Measurements from ENCODE around the gene HDGF. TPM values are rescaled to one million over a fixed set of nuclear protein-coding genes. Genes with fewer than 3 reads are reported as not detected.

HDGF gene
- total RNA-seq, 1 donor from 2014 or later = 246 TPM

DNA sequence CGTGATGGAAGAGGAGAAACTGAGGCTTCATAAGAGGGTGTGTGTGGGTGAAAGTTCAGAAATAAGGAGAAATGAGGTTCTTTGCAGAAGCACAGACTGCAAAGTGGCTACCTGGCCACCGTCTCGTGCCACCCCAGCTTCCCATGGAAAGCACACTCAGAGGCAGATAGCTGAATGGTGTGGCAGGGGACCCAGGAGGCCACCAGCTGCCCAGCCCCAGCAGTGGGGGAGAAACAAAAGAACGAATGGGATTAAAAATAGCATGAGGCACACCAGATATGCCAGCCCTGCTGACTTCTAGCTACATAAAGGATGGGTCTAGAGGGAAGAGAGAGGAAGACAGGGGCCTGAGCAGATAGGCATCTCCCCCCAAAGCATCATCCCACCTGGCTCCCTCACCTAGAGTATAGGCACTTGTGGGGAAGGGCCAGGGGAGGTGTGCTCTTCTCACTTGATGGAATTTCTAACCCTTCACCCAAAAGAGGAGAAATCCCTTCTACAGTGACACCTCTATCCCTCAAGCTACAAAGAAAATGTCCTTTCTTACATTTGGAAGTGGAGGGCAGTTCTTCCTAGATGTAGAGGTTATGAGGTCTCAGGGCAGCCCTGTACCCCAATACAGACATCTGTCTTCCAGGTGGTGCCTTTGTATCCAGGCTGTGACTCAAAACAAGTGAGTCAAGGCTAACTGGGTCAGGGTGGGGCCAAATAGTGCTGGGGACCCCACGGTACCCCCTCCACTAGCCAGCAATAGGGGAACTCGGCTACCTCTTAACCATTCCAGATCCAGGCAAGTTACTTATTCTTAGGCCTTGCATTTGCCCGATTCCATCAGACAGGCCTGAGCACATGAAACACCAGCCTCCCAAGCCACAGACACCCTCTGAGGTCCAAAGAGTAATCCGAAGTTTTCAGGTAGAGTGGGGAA, 3.5 kb downstream of the HDGF start:
- TF ChIP-seq, protein P1, sequence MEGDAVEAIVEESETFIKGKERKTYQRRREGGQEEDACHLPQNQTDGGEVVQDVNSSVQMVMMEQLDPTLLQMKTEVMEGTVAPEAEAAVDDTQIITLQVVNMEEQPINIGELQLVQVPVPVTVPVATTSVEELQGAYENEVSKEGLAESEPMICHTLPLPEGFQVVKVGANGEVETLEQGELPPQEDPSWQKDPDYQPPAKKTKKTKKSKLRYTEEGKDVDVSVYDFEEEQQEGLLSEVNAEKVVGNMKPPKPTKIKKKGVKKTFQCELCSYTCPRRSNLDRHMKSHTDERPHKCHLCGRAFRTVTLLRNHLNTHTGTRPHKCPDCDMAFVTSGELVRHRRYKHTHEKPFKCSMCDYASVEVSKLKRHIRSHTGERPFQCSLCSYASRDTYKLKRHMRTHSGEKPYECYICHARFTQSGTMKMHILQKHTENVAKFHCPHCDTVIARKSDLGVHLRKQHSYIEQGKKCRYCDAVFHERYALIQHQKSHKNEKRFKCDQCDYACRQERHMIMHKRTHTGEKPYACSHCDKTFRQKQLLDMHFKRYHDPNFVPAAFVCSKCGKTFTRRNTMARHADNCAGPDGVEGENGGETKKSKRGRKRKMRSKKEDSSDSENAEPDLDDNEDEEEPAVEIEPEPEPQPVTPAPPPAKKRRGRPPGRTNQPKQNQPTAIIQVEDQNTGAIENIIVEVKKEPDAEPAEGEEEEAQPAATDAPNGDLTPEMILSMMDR (IDR thresholded peaks at IDR 0.05) = no peak
- TF ChIP-seq EZH2 (IDR thresholded peaks at IDR 0.05) (no peak), EZH2phosphoT487 (IDR thresholded peaks at IDR 0.05) (no peak)
- peak overlapping the region; percentile 100 for H3K4me2 ChIP-seq
- H3F3A ChIP-seq (ENCODE audit: low read depth) = peaks cover 68% of the 10 kb centered on the region
- no peak overlapping the region for H2AFZ ChIP-seq (replicated peaks)
- H3K79me2 ChIP-seq (ENCODE audit: low read depth) = peaks cover 89% of the 10 kb centered on the region
- Mint-ChIP-seq H3K27ac (peak overlapping the region; percentile 97), H3K4me3 (peak overlapping the region; percentile 100), H3K27me3 (ENCODE audit: insufficient read depth, low read depth) (peaks cover 4% of the 10 kb centered on the region), H3K4me1 (peaks cover 60% of the 10 kb centered on the region), H3K36me3 (peaks cover 10% of the 10 kb centered on the region), H3K9me3 (no peaks in the 10 kb centered on the region)
- no peaks in the 10 kb centered on the region for H3K27me3 ChIP-seq
- no peaks in the 10 kb centered on the region for H3K9me3 ChIP-seq (ENCODE audit: low read depth)
- no peaks in the 10 kb centered on the region for H3K36me3 ChIP-seq
- peak; percentile 33 for DNase-seq (ENCODE audit: low spot score)
- H3K27ac ChIP-seq = peak overlapping the region; percentile 95
- peaks cover 29% of the 10 kb centered on the region for H4K20me1 ChIP-seq (ENCODE audit: low read depth)
- H3K4me1 ChIP-seq = peaks cover 43% of the 10 kb centered on the region
- peak overlapping the region; percentile 100 for H3K4me3 ChIP-seq
- peak overlapping the region; percentile 29 for H3K9ac ChIP-seq

DNA sequence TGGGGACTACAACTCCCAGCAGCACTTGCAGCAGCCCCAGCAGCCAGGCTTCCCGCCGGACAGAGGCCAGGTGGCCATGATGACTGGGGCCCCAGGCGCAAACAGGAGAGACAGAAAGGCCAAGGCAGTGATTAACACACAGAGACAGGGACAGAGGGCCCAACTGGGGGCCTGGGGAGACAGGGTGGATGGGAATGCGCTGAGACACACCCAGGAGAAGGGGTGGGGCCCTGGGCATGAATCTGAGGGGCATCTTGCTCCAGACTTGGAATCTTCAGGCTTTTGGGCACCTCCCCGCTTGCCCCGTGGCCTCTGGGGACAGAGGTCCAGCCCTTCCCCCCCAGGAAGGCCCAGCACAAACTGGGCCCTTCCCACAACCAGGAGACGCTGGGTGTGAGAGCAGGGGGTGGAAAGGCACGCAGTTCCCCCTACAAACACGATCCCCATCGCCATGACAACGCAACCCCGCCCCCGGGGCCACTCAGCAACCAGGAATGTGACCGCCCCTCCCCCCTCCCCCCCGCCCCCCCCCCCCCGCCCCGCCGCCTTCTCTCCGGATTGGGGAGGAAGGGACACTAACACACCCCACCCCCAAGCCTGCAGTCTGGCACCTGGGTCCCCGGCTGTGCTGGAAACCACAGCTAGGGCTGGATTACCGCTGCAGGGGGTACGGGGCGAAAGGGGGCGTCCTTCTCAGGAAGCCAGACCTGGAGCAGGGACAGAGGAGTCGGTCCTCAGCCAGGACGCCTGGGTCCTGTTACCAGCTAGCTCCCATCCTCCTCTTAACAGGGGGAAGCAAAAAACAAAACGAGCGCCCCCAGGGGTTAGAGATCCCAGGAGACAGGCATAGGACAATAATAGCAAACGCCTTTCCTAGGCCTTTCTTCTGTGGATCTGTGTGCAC, 4.5 kb downstream of the HDGF start:
- peaks cover 4% of the 10 kb centered on the region for H3K27me3 Mint-ChIP-seq (ENCODE audit: insufficient read depth, low read depth)
- H3K27me3 ChIP-seq = no peaks in the 10 kb centered on the region
- H3K9me3 ChIP-seq (ENCODE audit: low read depth) = no peaks in the 10 kb centered on the region
- H3K27ac Mint-ChIP-seq = peak overlapping the region; percentile 100
- TF ChIP-seq EZH2phosphoT487 (IDR thresholded peaks at IDR 0.05) = no peak
- TF ChIP-seq, protein P1 (IDR thresholded peaks at IDR 0.05) = peak; percentile 55
- peak overlapping the region; percentile 100 for H3K4me2 ChIP-seq
- peaks cover 13% of the 10 kb centered on the region for H3K36me3 Mint-ChIP-seq
- H3K27ac ChIP-seq = peak overlapping the region; percentile 99
- H3K79me2 ChIP-seq (ENCODE audit: low read depth) = peaks cover 79% of the 10 kb centered on the region
- peaks cover 70% of the 10 kb centered on the region for H3F3A ChIP-seq (ENCODE audit: low read depth)
- peak overlapping the region; percentile 65 for H3K9ac ChIP-seq
- no peaks in the 10 kb centered on the region for H3K36me3 ChIP-seq
- peaks cover 43% of the 10 kb centered on the region for H3K4me1 ChIP-seq
- peaks cover 55% of the 10 kb centered on the region for H3K4me1 Mint-ChIP-seq
- H4K20me1 ChIP-seq (ENCODE audit: low read depth) = peaks cover 25% of the 10 kb centered on the region
- peak; percentile 94 for DNase-seq (ENCODE audit: low spot score)
- no peaks in the 10 kb centered on the region for H3K9me3 Mint-ChIP-seq
- no peak overlapping the region for H2AFZ ChIP-seq (replicated peaks)
- peak overlapping the region; percentile 100 for H3K4me3 ChIP-seq
- peak overlapping the region; percentile 100 for H3K4me3 Mint-ChIP-seq

DNA sequence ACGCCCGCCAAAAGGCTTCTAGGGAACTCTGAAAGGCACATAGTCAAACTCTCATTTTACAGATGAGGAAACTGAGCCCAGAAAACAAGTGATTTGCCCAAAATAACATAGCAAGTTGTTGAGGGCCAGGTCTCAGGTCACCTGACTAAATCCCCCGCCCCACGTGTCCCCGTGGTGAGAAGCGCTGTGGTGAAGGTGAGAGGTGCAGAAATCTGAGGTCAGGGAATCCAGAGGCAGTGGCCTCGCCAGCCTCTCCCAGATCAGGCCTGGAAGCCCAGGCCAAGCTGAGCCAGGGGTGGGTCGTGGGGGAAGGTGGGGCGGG, 5.1 kb downstream of the HDGF start:
- Histone ChIP-seq H4K20me1 (ENCODE audit: low read depth) (peaks cover 24% of the 10 kb centered on the region), H3K9me3 (ENCODE audit: low read depth) (no peaks in the 10 kb centered on the region), H3F3A (ENCODE audit: low read depth) (peaks cover 74% of the 10 kb centered on the region), H3K36me3 (no peaks in the 10 kb centered on the region), H3K4me3 (peak overlapping the region; percentile 100), H2AFZ (replicated peaks) (no peak overlapping the region), H3K27ac (peak overlapping the region; percentile 99), H3K4me1 (peaks cover 46% of the 10 kb centered on the region), H3K79me2 (ENCODE audit: low read depth) (peaks cover 76% of the 10 kb centered on the region), H3K4me2 (peak overlapping the region; percentile 100), H3K9ac (no peak overlapping the region), H3K27me3 (no peaks in the 10 kb centered on the region)
- DNase-seq (ENCODE audit: low spot score) = no peak
- H3K27ac Mint-ChIP-seq = peak overlapping the region; percentile 100
- peaks cover 16% of the 10 kb centered on the region for H3K36me3 Mint-ChIP-seq
- peak overlapping the region; percentile 100 for H3K4me3 Mint-ChIP-seq
- peaks cover 4% of the 10 kb centered on the region for H3K27me3 Mint-ChIP-seq (ENCODE audit: insufficient read depth, low read depth)
- TF ChIP-seq, protein P1 (IDR thresholded peaks at IDR 0.05) = no peak
- TF ChIP-seq EZH2 (IDR thresholded peaks at IDR 0.05) = no peak
- no peak for TF ChIP-seq EZH2phosphoT487 (IDR thresholded peaks at IDR 0.05)
- H3K4me1 Mint-ChIP-seq = peaks cover 60% of the 10 kb centered on the region
- H3K9me3 Mint-ChIP-seq = no peaks in the 10 kb centered on the region
